Stimulated activated CD4-positive, alpha-beta T cell treated with anti-CD3 and anti-CD28 coated beads, Interleukin-15, amount 100 ng/mL, for 24 hours (primary cell): Measurements from ENCODE around the gene NHEJ1.

Source experiments
- DNase-seq: peaks from one replicate; pipeline ENCODE4 v3.0.0-alpha.2; 2020

Gene NHEJ1

GRCh38 chr2:219027511-219028055 lies 133.0 kb downstream of the NHEJ1 start:
- DNase-seq, result no peak

GRCh38 chr2:219026946-219027345 lies 133.7 kb downstream of the NHEJ1 start:
- DNase-seq, result no peak

- DNase-seq, result no peak
Observed at GRCh38 chr2:219025637-219026585, 134.7 kb downstream of the NHEJ1 start.
